Sigmoid colon (tissue), 7 donors: ENCODE data around the gene TMEM140. TPM values are rescaled to one million over a fixed set of nuclear protein-coding genes. Genes with fewer than 3 reads are reported as not detected.
"Not testable (repeated sequence)": the region's sequence is repeated elsewhere in the genome, so short reads cannot be mapped to it uniquely, and the experiment has no call there.

ENCODE experiments used
- DNase-seq: peaks from one replicate; pipeline ENCODE4 v3.0.0-alpha.2; 2019
- H3K27ac ChIP-seq, 4 donors: fragments of 200-600 bp; sonication (generic); one replicate each; pipeline ENCODE4 v1.5.1; 2016 to 2019; ENCODE audit warnings: mild to moderate bottlenecking in 1 of 4
- H3K27me3 ChIP-seq, 3 donors: fragments of 200-600 bp; sonication (generic); one replicate each; pipeline ENCODE4 v1.5.1; 2019; ENCODE audit warnings: mild to moderate bottlenecking in 1 of 3
- H3K36me3 ChIP-seq, 4 donors: fragments of 200-600 bp; sonication (generic); one replicate each; pipeline ENCODE4 v1.5.1; 2016 to 2019
- H3K4me1 ChIP-seq, 4 donors: fragments of 200-600 bp; sonication (generic); one replicate each; pipeline ENCODE4 v1.5.1; 2017 to 2019
- H3K4me3 ChIP-seq, 4 donors: fragments of 200-600 bp; sonication (generic); one replicate each; pipeline ENCODE4 v1.5.1; 2017 to 2019; ENCODE audit warnings: mild to moderate bottlenecking in 2 of 4, moderate library complexity in 1 of 4
- H3K9me3 ChIP-seq, 4 donors: fragments of 200-600 bp in 3 of 4; sonication (generic) in 3 of 4; one replicate each; pipeline versions ENCODE4 v1.5.1 to v1.6.1; 2013 to 2019
- CTCF ChIP-seq, 4 experiments: fragments of 450-650 bp in 3 of 4; fragments of 200-600 bp in 1 of 4; IDR thresholded peaks; one replicate each; pipeline ENCODE4 v1.5.1; 2016 to 2019; ENCODE audit warnings: antibody characterized with exemption in 4 of 4, mild to moderate bottlenecking in 3 of 4, moderate library complexity in 2 of 4
- EP300 ChIP-seq, 4 donors: sonication (generic); formaldehyde crosslinking; IDR thresholded peaks; one replicate each; pipeline ENCODE4 v1.6.1; 2017; ENCODE audit warnings: antibody characterized with exemption in 4 of 4
- POLR2A ChIP-seq, 2 donors: fragments of 450-650 bp; IDR thresholded peaks; one replicate each; pipeline ENCODE4 v1.6.1; 2016; ENCODE audit warnings: antibody characterized with exemption in 2 of 2, mild to moderate bottlenecking in 2 of 2, moderate library complexity in 2 of 2
- POLR2AphosphoS5 ChIP-seq, 4 donors: sonication (generic); formaldehyde crosslinking; IDR thresholded peaks; one replicate each; pipeline ENCODE4 v1.6.1; 2017; ENCODE audit warnings: antibody characterized with exemption in 4 of 4
- WGBS, 2 donors: extraction: QIAGEN DNeasy Blood & Tissue Kit; methylation state at CpG; one replicate each; pipeline ENCODE4 v1.1.7; 2013; 5-methylcytosine and 5-hydroxymethylcytosine counted together
- intact Hi-C: fragments of 100-400 bp; cut with DNase I; formaldehyde crosslinking; loops from one replicate; pipeline ENCODE4 v1.15.1; 2023
- polyA plus RNA-seq, 3 donors: library from polyadenylated mRNA; stranded (reverse); fragments of 200-250 nt; gene quantifications; one replicate each; pipeline ENCODE4 v1.2.3, GENCODE V29; 2013
- total RNA-seq, 4 donors: library from RNA; depleted of rRNA; stranded (reverse); fragments of >200 nt; gene quantifications; one replicate each; pipeline ENCODE4 v1.1.0, GENCODE V29; 2016
- donor health status: healthy with polysubstance abuse.
- donor health status: Bipolar disorder and iron deficiency.
- donor health status: healthy.

TMEM140 gene
- total and polyA plus RNA-seq, 7 donors, result 5.4 to 29.6 (median 18.3) TPM

DNA sequence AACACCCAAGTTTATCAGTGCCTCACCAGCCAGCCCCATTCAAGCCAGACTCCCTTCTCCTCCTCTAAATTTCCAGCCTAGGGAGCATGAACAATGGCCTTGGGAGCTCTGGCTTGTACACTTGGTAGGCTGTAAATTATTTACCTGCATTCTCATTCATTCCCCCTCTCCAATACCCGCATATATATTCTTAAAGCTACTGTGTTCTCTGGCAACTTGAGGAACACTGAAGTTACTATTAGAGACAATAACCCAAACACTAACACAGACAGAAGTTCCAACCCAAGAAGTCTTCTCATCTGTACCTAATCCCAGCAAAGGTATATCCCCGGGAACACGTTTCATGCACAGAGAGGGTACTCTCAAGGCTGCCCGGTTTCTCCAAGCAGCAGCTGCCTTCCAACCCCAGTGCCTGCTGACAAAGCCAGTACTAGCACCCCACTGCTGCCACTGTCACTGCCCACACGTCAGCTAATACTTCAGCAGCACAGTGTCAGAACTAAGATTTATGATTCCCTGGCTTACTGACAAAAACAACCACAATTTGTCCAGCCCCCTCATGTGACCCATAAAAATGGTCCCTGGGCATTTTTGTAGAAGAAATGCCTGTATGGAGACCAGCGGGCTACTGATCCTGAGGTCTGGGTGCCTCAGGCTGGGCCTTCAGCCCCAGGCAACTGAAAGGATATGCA is 60.4 kb downstream of the TMEM140 start:
- TF ChIP-seq CTCF (IDR thresholded peaks at IDR 0.05), result no peak
- no peak for TF ChIP-seq EP300 (IDR thresholded peaks at IDR 0.05)
- TF ChIP-seq POLR2AphosphoS5 (IDR thresholded peaks at IDR 0.05), result no peak
- peaks cover 0 to 22% (median 18%) of the 10 kb centered on the region in 4 donors for H3K4me1 ChIP-seq

GRCh38 chr7:135209225-135209834 is 61.5 kb downstream of the TMEM140 start:
- H3K4me3 ChIP-seq, result no peak overlapping the region
- 91 to 92% methylated on average over 7 of the region's 7 CpGs for WGBS, 2 donors

More for the DNA sequence above, 60.4 kb downstream of the TMEM140 start:
- Histone ChIP-seq H3K36me3 (peaks cover 6 to 29% (median 16%) of the 10 kb centered on the region in 4 donors), H3K9me3 (no peaks in the 10 kb centered on the region), H3K27ac (no peak overlapping the region), H3K27me3 (no peaks in the 10 kb centered on the region), H3K4me3 (no peak overlapping the region)
- DNase-seq, result no peak
- WGBS, 2 donors, result 81 to 83% methylated on average over 6 of the region's 6 CpGs
- intact Hi-C loops, result no loop called here

DNA sequence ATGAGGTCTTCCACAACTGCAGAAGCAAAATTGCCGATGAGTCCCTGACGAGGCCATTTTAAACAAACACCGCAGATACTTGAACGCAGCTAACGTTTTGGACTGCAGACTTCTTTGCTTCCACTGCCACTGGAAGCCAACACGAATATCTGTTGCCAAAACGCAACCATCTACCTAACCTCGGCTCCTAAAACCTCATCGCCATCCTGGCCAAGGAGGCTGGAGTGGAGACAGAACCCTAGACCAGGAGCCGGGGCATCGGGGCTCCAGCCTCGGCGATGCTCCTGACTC is 63.0 kb downstream of the TMEM140 start:
- peak; percentile 77 for DNase-seq
- TF ChIP-seq CTCF (IDR thresholded peaks at IDR 0.05) (no peak), EP300 (IDR thresholded peaks at IDR 0.05) (no peak), POLR2A (IDR thresholded peaks at IDR 0.05) (no peak), POLR2AphosphoS5 (IDR thresholded peaks at IDR 0.05) (no peak)
- peaks cover 0 to 22% (median 18%) of the 10 kb centered on the region in 4 donors for H3K4me1 ChIP-seq
- intact Hi-C loops, result loop anchor here (2.0 to 5.0 kb wide), 3 partner anchors 41 to 301 kb away; partner anchors contain the start of genes CNOT4 and TMEM140
- no peaks in the 10 kb centered on the region for H3K9me3 ChIP-seq
- peak overlapping the region; percentile 67 to 83 (median 79) for H3K4me3 ChIP-seq
- H3K27ac ChIP-seq, result peak overlapping the region; percentile 89 to 96 (median 93)
- no peaks in the 10 kb centered on the region for H3K27me3 ChIP-seq
- H3K36me3 ChIP-seq, result peaks cover 0 to 3% (median under 1%) of the 10 kb centered on the region in 4 donors
- whole genome bisulfite sequencing, 2 donors, result 1% methylated on average over 13 of the region's 13 CpGs

More at GRCh38 chr7:135209225-135209834, 61.5 kb downstream of the TMEM140 start:
- Histone ChIP-seq H3K9me3 (no peaks in the 10 kb centered on the region), H3K36me3 (peaks cover 1 to 18% (median 11%) of the 10 kb centered on the region in 4 donors), H3K4me1 (peaks cover 0 to 22% (median 18%) of the 10 kb centered on the region in 4 donors), H3K27me3 (no peaks in the 10 kb centered on the region), H3K27ac (peak overlapping the region in 2 of 4 donors; percentile 13 to 31)
- no peak for DNase-seq
- intact Hi-C loops, result no loop called here
- TF ChIP-seq CTCF (IDR thresholded peaks at IDR 0.05) (no peak), EP300 (IDR thresholded peaks at IDR 0.05) (no peak), POLR2AphosphoS5 (IDR thresholded peaks at IDR 0.05) (no peak), POLR2A (IDR thresholded peaks at IDR 0.05) (no peak)

DNA sequence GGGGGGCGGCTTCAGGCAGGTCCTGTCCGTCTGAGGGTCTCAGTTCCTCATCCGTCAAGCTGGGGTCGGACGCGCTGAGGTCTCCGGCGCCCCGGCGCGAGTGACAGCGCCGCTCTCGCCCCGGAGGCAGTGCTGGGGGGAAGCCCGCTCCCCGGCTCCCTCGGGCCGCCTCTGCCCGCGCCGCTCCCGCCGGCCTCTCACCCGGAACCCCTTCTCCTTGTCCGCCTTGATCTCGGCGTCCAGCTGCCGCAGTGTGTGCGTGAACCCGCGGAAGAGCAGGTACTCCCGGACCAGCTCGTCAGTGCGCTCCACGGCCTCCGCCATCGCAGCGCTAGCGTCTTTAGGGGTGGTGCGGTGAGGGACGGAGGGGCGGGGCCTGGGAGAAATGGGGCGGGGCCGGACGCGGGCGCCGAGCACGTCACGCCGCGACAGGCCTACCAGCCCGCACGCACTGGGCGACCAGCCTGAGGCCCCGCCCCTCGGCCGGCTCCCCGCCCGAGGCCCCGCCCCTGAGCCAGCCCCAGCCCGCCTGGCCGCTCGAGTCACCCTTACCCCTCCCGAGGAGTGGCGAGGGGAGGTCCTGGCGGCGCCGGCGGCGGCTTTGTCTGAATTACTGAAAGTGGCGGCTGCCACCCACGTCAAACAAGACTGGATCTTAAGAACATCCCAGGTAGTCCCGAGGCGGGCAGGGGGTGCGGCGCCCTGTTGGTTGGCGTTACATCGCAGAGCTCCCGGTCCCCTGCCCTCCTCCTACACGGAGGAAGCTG is 63.5 kb downstream of the TMEM140 start, which contains the start of gene WDR91:
Gene WDR91, minus strand, starts transcription at position 348 of the 767 bp plus-strand sequence. Its CDS starts 24 bp downstream, at position 324.
- Histone ChIP-seq H3K4me3 (peak within 1 kb of the TSS; percentile 67 to 83 (median 79)), H3K27me3 (no peaks in the 10 kb centered on the region), H3K27ac (peak within 1 kb of the TSS; percentile 89 to 96 (median 93)), H3K4me1 (peaks cover 0 to 22% (median 18%) of the 10 kb centered on the region in 4 donors), H3K9me3 (no peaks in the 10 kb centered on the region), H3K36me3 (no peaks in the 10 kb centered on the region)
- peak; percentile 98 for DNase-seq
- intact Hi-C loops, result loop anchor here (2.0 to 5.0 kb wide), 3 partner anchors 41 to 301 kb away; partner anchors contain the start of genes CNOT4 and TMEM140
- WGBS, 2 donors, result 1% methylated on average over 82 of the region's 82 CpGs
- TF ChIP-seq POLR2AphosphoS5 (IDR thresholded peaks at IDR 0.05), result peak; percentile 90 to 97 (median 94)
- peak; percentile 60 to 63 for TF ChIP-seq POLR2A (IDR thresholded peaks at IDR 0.05)
- TF ChIP-seq EP300 (IDR thresholded peaks at IDR 0.05), result no peak
- TF ChIP-seq CTCF (IDR thresholded peaks at IDR 0.05), result no peak

DNA sequence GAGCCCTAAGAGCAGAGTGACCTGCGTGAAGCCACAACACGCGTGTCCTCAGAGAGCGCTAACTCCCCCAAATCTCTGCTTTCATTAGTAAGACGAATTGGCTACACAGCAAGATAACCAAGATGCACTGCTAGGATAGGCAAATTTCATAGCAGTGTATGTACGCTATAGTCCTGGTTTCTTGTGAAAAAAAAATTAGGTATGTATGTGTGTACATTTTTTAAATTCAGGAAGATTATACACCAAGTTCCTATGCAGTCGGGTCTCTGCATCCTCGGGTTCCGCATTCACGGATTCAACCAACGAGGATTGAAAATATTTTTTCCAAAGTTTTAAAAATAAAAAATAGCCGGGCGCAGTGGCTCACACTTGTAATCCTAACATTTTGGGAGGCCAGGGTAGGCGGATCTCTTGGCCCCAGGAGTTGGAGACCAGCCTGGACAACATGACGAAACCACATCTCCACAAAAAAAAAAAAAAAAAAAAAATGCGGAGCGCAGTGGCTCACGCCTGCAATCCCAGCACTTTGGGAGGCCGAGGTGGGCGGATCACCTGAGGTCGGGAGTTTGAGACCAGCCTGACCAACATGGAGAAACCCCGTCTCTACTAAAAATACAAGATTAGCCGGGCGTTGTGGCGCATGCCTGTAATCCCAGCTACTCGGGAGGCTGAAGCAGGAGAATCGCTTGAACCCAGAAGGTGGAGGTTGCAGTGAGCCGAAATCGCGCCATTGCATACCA is 64.2 kb downstream of the TMEM140 start:
- peak; percentile 87 for DNase-seq
- WGBS, 2 donors, result 55 to 60% methylated on average over 30 of the region's 30 CpGs
- intact Hi-C loops, result loop anchor here (2.0 to 5.0 kb wide), 3 partner anchors 40 to 300 kb away; partner anchors contain the start of genes CNOT4 and TMEM140

More for the DNA sequence above, 64.2 kb downstream of the TMEM140 start:
- not testable (repeated sequence) for H3K9me3 ChIP-seq, H3K27me3 ChIP-seq, H3K36me3 ChIP-seq
- Histone ChIP-seq H3K27ac (peak overlapping the region; percentile 89 to 96 (median 93)), H3K4me1 (peaks cover 0 to 22% (median 18%) of the 10 kb centered on the region in 4 donors), H3K4me3 (peak overlapping the region; percentile 67 to 83 (median 79))
